HCT116 (cell line): ENCODE measurements around the gene CMTM8. TPM values are rescaled to one million over a fixed set of nuclear protein-coding genes. Genes with fewer than 3 reads are reported as not detected.

Source experiments
- ATAC-seq: fragments of 200-7000 bp; cut with Tn5 transposase; 2 replicates; pipeline ENCODE4 v1.9.1; 2020; ENCODE audit warnings: mild to moderate bottlenecking, moderate library complexity
- BruUV-seq: library from RNA; stranded (reverse); fragments of 400-500 nt; replicated peaks from 2 replicates; lab custom pipeline; 2021; lab: Mats Ljungman, UMichigan
- CTCF ChIA-PET: fragments of 300-600 bp; sonication (Branson Sonifier 250); formaldehyde crosslinking; loops from one replicate; lab custom pipeline; 2021; ENCODE audit warnings: antibody characterized with exemption; lab: Charles Lee
- POLR2A ChIA-PET: fragments of 300-600, 350-600 bp; sonication (Branson Sonifier 250); formaldehyde crosslinking; loops from one replicate; lab custom pipeline; 2021; ENCODE audit warnings: antibody characterized with exemption; lab: Charles Lee
- RAD21 ChIA-PET, 2 experiments: fragments of 300-600 bp; sonication (Branson Sonifier 250); formaldehyde crosslinking; loops; one replicate each; lab custom pipeline; 2023; ENCODE audit warnings: low total read pairs in 2 of 2; ENCODE audit not compliant: uncharacterized antibody in 2 of 2, unreplicated experiment in 2 of 2, low non-redundant PET in 1 of 2; lab: Charles Lee
- DNase-seq: peaks from one replicate; pipeline ENCODE4 v3.0.0-alpha.2; 2010; ENCODE audit warnings: low read depth, low spot score
- H2AFZ ChIP-seq: fragments of 200-600 bp; shearing (Covaris generic), sonication (generic); 2 replicates; pipeline ENCODE4 v1.6.1; 2017; ENCODE audit warnings: low read depth, mixed run types, mixed read lengths, antibody characterized with exemption, low read length; ENCODE audit not compliant: poor library complexity, severe bottlenecking
- H3K27ac ChIP-seq: 2 replicates; pipeline ENCODE4 v1.5.1; 2012; ENCODE audit warnings: low read depth, low read length
- H3K27me3 ChIP-seq: fragments of 200-600 bp; sonication (generic); 2 replicates; pipeline ENCODE4 v1.6.1; 2016; ENCODE audit warnings: mixed run types, low read length, mixed read lengths; ENCODE audit not compliant: insufficient read depth
- H3K36me3 ChIP-seq, 2 experiments: fragments of 200-500 bp in 1 of 2; fragments of 200-600 bp in 1 of 2; sonication (Bioruptor generic) in 1 of 2; sonication (generic) in 1 of 2; 2 replicates each; pipeline versions ENCODE4 v1.5.1 to v1.6.1; 2014 to 2016; ENCODE audit warnings: low read length in 2 of 2, inconsistent platforms in 1 of 2, mixed read lengths in 1 of 2, mixed run types in 1 of 2; ENCODE audit not compliant: insufficient read depth in 2 of 2, control insufficient read depth in 1 of 2
- H3K4me1 ChIP-seq, 2 experiments: fragments of 200-600 bp in 1 of 2; sonication (generic) in 1 of 2; 2 replicates each; pipeline versions ENCODE4 v1.5.1 to v1.6.1; 2012 to 2017; ENCODE audit warnings: low read length in 2 of 2, inconsistent platforms in 1 of 2, mild to moderate bottlenecking in 1 of 2, mixed read lengths in 1 of 2, mixed run types in 1 of 2, moderate library complexity in 1 of 2; ENCODE audit not compliant: insufficient read depth in 2 of 2, control insufficient read depth in 1 of 2
- H3K4me2 ChIP-seq: fragments of 200-600 bp; sonication (generic); 2 replicates; pipeline ENCODE4 v1.6.1; 2017; ENCODE audit warnings: mixed run types, low read length, mixed read lengths
- H3K4me3 ChIP-seq, 2 experiments: fragments of 200-600 bp in 1 of 2; sonication (generic) in 1 of 2; replicated peaks in 1 of 2; 2 replicates each; pipeline ENCODE4 v1.5.1; 2011 to 2016; ENCODE audit warnings: low read length in 2 of 2, control low read depth in 1 of 2, low read depth in 1 of 2, mild to moderate bottlenecking in 1 of 2, mixed read lengths in 1 of 2, mixed run types in 1 of 2
- H3K79me2 ChIP-seq: fragments of 200-600 bp; sonication (generic); 2 replicates; pipeline ENCODE4 v1.6.1; 2017; ENCODE audit warnings: mild to moderate bottlenecking, mixed run types, low read length, moderate library complexity, mixed read lengths; ENCODE audit not compliant: insufficient read depth
- H3K9ac ChIP-seq: fragments of 200-600 bp; sonication (generic); 2 replicates; pipeline ENCODE4 v1.6.1; 2016; ENCODE audit warnings: low read length, mixed read lengths
- H3K9me2 ChIP-seq: fragments of 200-600 bp; sonication (generic), shearing (Covaris generic); 2 replicates; pipeline ENCODE4 v1.6.1; 2017; ENCODE audit warnings: mixed run types, mild to moderate bottlenecking, moderate library complexity; ENCODE audit not compliant: insufficient read depth
- H3K9me3 ChIP-seq, 2 experiments: fragments of 200-500 bp in 1 of 2; fragments of 200-600 bp in 1 of 2; sonication (Bioruptor generic) in 1 of 2; sonication (generic) in 1 of 2; 2 replicates each; pipeline ENCODE4 v1.6.1; 2014 to 2017; ENCODE audit warnings: low read length in 2 of 2, mixed read lengths in 2 of 2, inconsistent platforms in 1 of 2, low read depth in 1 of 2, mild to moderate bottlenecking in 1 of 2, mixed run types in 1 of 2, moderate library complexity in 1 of 2; ENCODE audit not compliant: control insufficient read depth in 1 of 2, insufficient read depth in 1 of 2
- H4K20me1 ChIP-seq: fragments of 200-600 bp; sonication (generic), shearing (Covaris generic); 2 replicates; pipeline ENCODE4 v1.6.1; 2017; ENCODE audit warnings: mixed run types, mild to moderate bottlenecking, moderate library complexity; ENCODE audit not compliant: insufficient read depth
- CBX3 ChIP-seq: IDR thresholded peaks from 2 replicates; pipeline ENCODE4 v1.6.1; 2012; ENCODE audit warnings: low read depth
- CEBPB ChIP-seq: IDR thresholded peaks from 2 replicates; pipeline ENCODE4 v1.6.1; 2012; ENCODE audit warnings: low read depth
- CTCF ChIP-seq, 3 experiments: fragments of 200-600 bp in 1 of 3; sonication (generic) in 1 of 3; IDR thresholded peaks in 2 of 3; conservative IDR thresholded peaks in 1 of 3; 2 replicates each; pipeline ENCODE4 v1.5.1; 2012 to 2017; ENCODE audit warnings: low read depth in 2 of 3, low read length in 2 of 3, antibody characterized with exemption in 1 of 3, borderline replicate concordance in 1 of 3, control low read depth in 1 of 3, mild to moderate bottlenecking in 1 of 3, mixed read lengths in 1 of 3, mixed run types in 1 of 3, moderate library complexity in 1 of 3; ENCODE audit not compliant: insufficient read depth in 1 of 3
- ELF1 ChIP-seq: IDR thresholded peaks from 2 replicates; pipeline ENCODE4 v1.6.1; 2012; ENCODE audit warnings: low read depth, borderline replicate concordance
- EZH2 ChIP-seq: fragments of 200-600 bp; sonication (generic); IDR thresholded peaks from 2 replicates; pipeline ENCODE4 v1.6.1; 2017; ENCODE audit warnings: antibody characterized with exemption, mixed run types
- EZH2phosphoT487 ChIP-seq: fragments of 200-600 bp; IDR thresholded peaks from 2 replicates; pipeline ENCODE4 v1.6.1; 2018; ENCODE audit warnings: antibody characterized with exemption, borderline replicate concordance
- FOSL1 ChIP-seq: IDR thresholded peaks from 2 replicates; pipeline ENCODE4 v1.6.1; 2012; ENCODE audit warnings: low read depth
- POLR2A ChIP-seq: IDR thresholded peaks from 2 replicates; pipeline ENCODE4 v1.7.0; 2011; ENCODE audit warnings: borderline replicate concordance; ENCODE audit not compliant: insufficient read depth, insufficient read length; ENCODE audit errors: extremely low read depth
- POLR2AphosphoS5 ChIP-seq: IDR thresholded peaks from 2 replicates; pipeline ENCODE4 v1.6.1; 2011; ENCODE audit warnings: mild to moderate bottlenecking, low read depth, low read length, moderate library complexity
- RAD21 ChIP-seq: IDR thresholded peaks from 2 replicates; pipeline ENCODE4 v1.6.1; 2012; ENCODE audit warnings: low read depth, mild to moderate bottlenecking
- REST ChIP-seq: IDR thresholded peaks from 2 replicates; pipeline ENCODE4 v1.6.1; 2012; ENCODE audit warnings: low read depth
- SIN3A ChIP-seq: IDR thresholded peaks from 2 replicates; pipeline ENCODE4 v1.6.1; 2012; ENCODE audit warnings: low read depth
- SP1 ChIP-seq: IDR thresholded peaks from 2 replicates; pipeline ENCODE4 v1.6.1; 2012; ENCODE audit warnings: low read depth
- SRF ChIP-seq: IDR thresholded peaks from 2 replicates; pipeline ENCODE4 v1.6.1; 2012; ENCODE audit warnings: low read depth
- TCF7L2 ChIP-seq: IDR thresholded peaks from 2 replicates; pipeline ENCODE4 v1.7.0; 2011; ENCODE audit warnings: borderline replicate concordance, inconsistent platforms; ENCODE audit not compliant: insufficient read depth, insufficient read length; ENCODE audit errors: extremely low read depth
- ZBTB33 ChIP-seq: IDR thresholded peaks from 2 replicates; pipeline ENCODE4 v1.6.1; 2011; ENCODE audit warnings: mild to moderate bottlenecking, low read length, moderate library complexity; ENCODE audit not compliant: insufficient replicate concordance; ENCODE audit errors: extremely low read depth
- ZFX ChIP-seq: fragments of 450-650 bp; IDR thresholded peaks from 2 replicates; pipeline ENCODE4 v1.6.1; 2017
- ZNF274 ChIP-seq: fragments of 200-500 bp; sonication (Bioruptor generic); IDR thresholded peaks from 2 replicates; pipeline ENCODE4 v1.6.1; 2014; ENCODE audit warnings: mild to moderate bottlenecking, low read depth, low read length, inconsistent platforms
- intact Hi-C: fragments of 100-400 bp; cut with micrococcal nuclease; formaldehyde crosslinking; loops from 2 replicates; pipeline ENCODE4 v1.10.0; 2022
- total RNA-seq: library from RNA; stranded (reverse); gene quantifications from one replicate; pipeline ENCODE4 v1.2.1, GENCODE V29; 2021; ENCODE audit not compliant: unreplicated experiment
- TF ChIP-seq, protein P1 (sequence below): IDR thresholded peaks from 2 replicates; pipeline ENCODE4 v1.6.1; 2012

CMTM8 gene
- total RNA-seq, 1 experiment from 2014 or later = 19.4 TPM

GRCh38 chr3:32302601-32303398 lies 64.3 kb downstream of the CMTM8 start:
- no peak overlapping the region for H2AFZ ChIP-seq
- H3K4me2 ChIP-seq = no peak overlapping the region
- DNase-seq (no peak), ATAC-seq (no peak)
- no peak overlapping the region for H3K9ac ChIP-seq
- no peak overlapping the region for H3K27ac ChIP-seq
- CTCF ChIA-PET = no interaction called here
- no peak overlapping the region for H3K4me3 ChIP-seq
- no TSS peak for BruUV-seq
- no peaks in the 10 kb centered on the region for H3K36me3 ChIP-seq
- no peak for TF ChIP-seq ZNF274
- TF ChIP-seq EZH2phosphoT487 = no peak
- no peak for TF ChIP-seq ZBTB33
- TF ChIP-seq CBX3 = no peak
- TF ChIP-seq CTCF (IDR thresholded peaks at IDR 0.05 in 2 of 3, conservative IDR thresholded peaks at IDR 0.05 in 1 of 3; ENCODE audit: borderline replicate concordance in 1 of 3, insufficient read depth in 1 of 3, low read depth in 2 of 3, low read length in 2 of 3) = no peak
- no peak for TF ChIP-seq RAD21
- TF ChIP-seq EZH2 = no peak
- no peak for TF ChIP-seq REST
- TF ChIP-seq, protein P1, sequence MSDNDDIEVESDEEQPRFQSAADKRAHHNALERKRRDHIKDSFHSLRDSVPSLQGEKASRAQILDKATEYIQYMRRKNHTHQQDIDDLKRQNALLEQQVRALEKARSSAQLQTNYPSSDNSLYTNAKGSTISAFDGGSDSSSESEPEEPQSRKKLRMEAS = no peak
- no peak for TF ChIP-seq FOSL1
- no peak for TF ChIP-seq POLR2AphosphoS5
- TF ChIP-seq SRF = no peak
- TF ChIP-seq SP1 = no peak
- no peak for TF ChIP-seq CEBPB
- TF ChIP-seq TCF7L2 = no peak
- TF ChIP-seq SIN3A = no peak
- no peak for TF ChIP-seq ELF1
- no peak for TF ChIP-seq ZFX
- TF ChIP-seq POLR2A = no peak
- H3K4me1 ChIP-seq = peaks cover 0 to 3% of the 10 kb centered on the region in 2 experiments; a peak in 1 of 4 replicates
- H4K20me1 ChIP-seq = no peaks in the 10 kb centered on the region
- intact Hi-C loops = no loop called here
- no peaks in the 10 kb centered on the region for H3K9me2 ChIP-seq
- H3K9me3 ChIP-seq = no peaks in the 10 kb centered on the region
- RAD21 ChIA-PET = no interaction called here
- POLR2A ChIA-PET = no interaction called here
- peaks cover 45% of the 10 kb centered on the region for H3K79me2 ChIP-seq
- no peaks in the 10 kb centered on the region for H3K27me3 ChIP-seq
